ENCODE measurements around the gene GABPA.
"Not testable (repeated sequence)": the region's sequence is repeated elsewhere in the genome, so short reads cannot be mapped to it uniquely, and the experiment has no call there.

DNA sequence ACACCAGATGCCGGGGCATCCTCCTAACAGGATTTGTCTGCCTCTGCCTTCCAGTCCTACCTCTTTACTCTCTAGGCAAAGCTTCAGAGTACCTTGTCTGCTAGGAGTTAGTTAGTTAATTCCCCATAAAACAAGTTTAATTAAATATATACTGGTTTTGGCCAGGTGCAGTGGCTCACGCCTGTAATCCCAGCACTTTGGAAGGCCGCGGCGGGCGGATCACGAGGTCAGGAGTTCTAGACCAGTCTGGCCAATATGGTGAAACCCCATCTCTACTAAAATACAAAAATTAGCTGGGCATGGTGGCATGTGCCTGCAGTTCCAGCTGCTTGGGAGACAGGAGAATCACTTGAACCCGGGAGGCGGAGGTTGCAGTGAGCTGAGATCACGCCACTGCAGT, 20.7 kb upstream of the GABPA start:
- TF ChIP-seq, protein P1, sequence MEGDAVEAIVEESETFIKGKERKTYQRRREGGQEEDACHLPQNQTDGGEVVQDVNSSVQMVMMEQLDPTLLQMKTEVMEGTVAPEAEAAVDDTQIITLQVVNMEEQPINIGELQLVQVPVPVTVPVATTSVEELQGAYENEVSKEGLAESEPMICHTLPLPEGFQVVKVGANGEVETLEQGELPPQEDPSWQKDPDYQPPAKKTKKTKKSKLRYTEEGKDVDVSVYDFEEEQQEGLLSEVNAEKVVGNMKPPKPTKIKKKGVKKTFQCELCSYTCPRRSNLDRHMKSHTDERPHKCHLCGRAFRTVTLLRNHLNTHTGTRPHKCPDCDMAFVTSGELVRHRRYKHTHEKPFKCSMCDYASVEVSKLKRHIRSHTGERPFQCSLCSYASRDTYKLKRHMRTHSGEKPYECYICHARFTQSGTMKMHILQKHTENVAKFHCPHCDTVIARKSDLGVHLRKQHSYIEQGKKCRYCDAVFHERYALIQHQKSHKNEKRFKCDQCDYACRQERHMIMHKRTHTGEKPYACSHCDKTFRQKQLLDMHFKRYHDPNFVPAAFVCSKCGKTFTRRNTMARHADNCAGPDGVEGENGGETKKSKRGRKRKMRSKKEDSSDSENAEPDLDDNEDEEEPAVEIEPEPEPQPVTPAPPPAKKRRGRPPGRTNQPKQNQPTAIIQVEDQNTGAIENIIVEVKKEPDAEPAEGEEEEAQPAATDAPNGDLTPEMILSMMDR (IDR thresholded peaks at IDR 0.05): not testable (repeated sequence)
- not testable (repeated sequence) for TF ChIP-seq POLR2A (IDR thresholded peaks at IDR 0.05)

All from esophagus squamous epithelium (tissue), 4 donors.